NCI-H510A treated with DMSO at 0.1 percent for 48 hours (cell line): ENCODE measurements around the gene MAPK8IP3.
A peak's percentile ranks its signal among the peaks of the same experiment; 100 is the strongest.
"Not testable (repeated sequence)": the region's sequence is repeated elsewhere in the genome, so short reads cannot be mapped to it uniquely, and the experiment has no call there.

Experiments
- DNase-seq: peaks from one replicate; lab custom pipeline; 2025; lab: John Stamatoyannopoulos, UW

Gene MAPK8IP3

GRCh38 chr16:1709356-1709755 is 3.4 kb downstream of the MAPK8IP3 start:
- DNase-seq = no peak

GRCh38 chr16:1710811-1711507 is 5.0 kb downstream of the MAPK8IP3 start:
- no peak for DNase-seq

- DNase-seq = no peak
Measured at GRCh38 chr16:1712791-1713261, 6.8 kb downstream of the MAPK8IP3 start.

GRCh38 chr16:1713331-1713730 is 7.3 kb downstream of the MAPK8IP3 start:
- DNase-seq = no peak

GRCh38 chr16:1713933-1714332 is 7.9 kb downstream of the MAPK8IP3 start:
- DNase-seq = no peak

- DNase-seq = no peak
Measured at GRCh38 chr16:1715220-1715619, 9.2 kb downstream of the MAPK8IP3 start.

- DNase-seq = not testable (repeated sequence)
Measured at GRCh38 chr16:1718236-1718635, 12.2 kb downstream of the MAPK8IP3 start.

GRCh38 chr16:1719559-1720229 is 13.7 kb downstream of the MAPK8IP3 start:
- peak; percentile 53 for DNase-seq

GRCh38 chr16:1721372-1721771 is 15.4 kb downstream of the MAPK8IP3 start:
- DNase-seq = no peak

GRCh38 chr16:1723450-1724147 is 17.6 kb downstream of the MAPK8IP3 start:
- DNase-seq = peak; percentile 31

GRCh38 chr16:1724491-1724890 is 18.5 kb downstream of the MAPK8IP3 start:
- no peak for DNase-seq

- no peak for DNase-seq
Measured at GRCh38 chr16:1726661-1727502, 20.9 kb downstream of the MAPK8IP3 start.

GRCh38 chr16:1727651-1728624 is 21.9 kb downstream of the MAPK8IP3 start:
- no peak for DNase-seq

- DNase-seq = no peak
Measured at GRCh38 chr16:1729026-1729425, 23.0 kb downstream of the MAPK8IP3 start.

GRCh38 chr16:1729445-1729844 is 23.4 kb downstream of the MAPK8IP3 start:
- no peak for DNase-seq

- DNase-seq = no peak
Measured at GRCh38 chr16:1731073-1731472, 25.1 kb downstream of the MAPK8IP3 start.

GRCh38 chr16:1731603-1732002 is 25.6 kb downstream of the MAPK8IP3 start:
- no peak for DNase-seq

- no peak for DNase-seq
Measured at GRCh38 chr16:1732071-1732470, 26.1 kb downstream of the MAPK8IP3 start.

- not testable (repeated sequence) for DNase-seq
Measured at GRCh38 chr16:1732551-1732987, 26.6 kb downstream of the MAPK8IP3 start.

- DNase-seq = no peak
Measured at GRCh38 chr16:1734123-1734522, 28.1 kb downstream of the MAPK8IP3 start.

GRCh38 chr16:1734816-1735215 is 28.8 kb downstream of the MAPK8IP3 start:
- no peak for DNase-seq
